Measurements from ENCODE around the gene SULT4A1. TPM values are rescaled to one million over a fixed set of nuclear protein-coding genes. Genes with fewer than 3 reads are reported as not detected.

SULT4A1 gene
- total RNA-seq, 1 donor from 2014 or later = 6.6 TPM

DNA sequence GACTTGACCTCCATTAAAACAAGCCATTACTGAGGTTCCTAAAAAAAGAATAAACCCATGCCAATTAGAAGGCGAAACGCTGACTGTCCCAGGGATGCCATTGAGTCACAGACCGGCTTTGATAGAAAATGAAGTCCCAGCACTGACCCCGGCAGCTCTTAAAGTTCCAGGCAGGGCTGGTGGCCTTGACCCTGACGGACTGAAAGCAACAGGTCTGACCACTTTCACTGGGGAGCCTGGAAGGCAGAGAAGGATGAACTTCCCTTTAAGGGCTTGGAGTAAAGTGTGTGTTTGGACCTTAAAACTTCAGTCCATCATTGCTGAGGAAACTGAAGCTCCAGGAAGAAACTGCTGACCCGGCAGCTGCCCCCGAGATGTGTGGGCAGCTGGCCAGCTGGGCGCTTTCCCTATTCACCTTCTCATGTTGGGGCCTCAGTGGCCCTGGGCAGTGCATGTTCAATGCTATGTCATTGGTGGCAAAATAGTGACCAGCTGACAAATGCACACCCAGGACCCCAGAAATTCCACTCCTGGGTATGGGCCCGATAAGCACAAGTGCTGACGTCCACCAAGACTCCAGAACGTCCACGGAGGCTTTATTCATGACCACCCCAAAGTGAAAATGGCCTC is 31.3 kb downstream of the SULT4A1 start:
- no peak for TF ChIP-seq CTCF (IDR thresholded peaks at IDR 0.05; ENCODE audit: unreplicated experiment)
- Mint-ChIP-seq H3K4me1 (ENCODE audit: low read depth) (no peaks in the 10 kb centered on the region), H3K4me3 (ENCODE audit: low read depth) (no peak overlapping the region), H3K27me3 (no peaks in the 10 kb centered on the region), H3K9me3 (ENCODE audit: low read depth) (no peaks in the 10 kb centered on the region), H3K36me3 (ENCODE audit: insufficient read depth) (peaks cover 3% of the 10 kb centered on the region), H3K27ac (no peak overlapping the region)
- no peak for DNase-seq (ENCODE audit: low spot score, unreplicated experiment)

DNA sequence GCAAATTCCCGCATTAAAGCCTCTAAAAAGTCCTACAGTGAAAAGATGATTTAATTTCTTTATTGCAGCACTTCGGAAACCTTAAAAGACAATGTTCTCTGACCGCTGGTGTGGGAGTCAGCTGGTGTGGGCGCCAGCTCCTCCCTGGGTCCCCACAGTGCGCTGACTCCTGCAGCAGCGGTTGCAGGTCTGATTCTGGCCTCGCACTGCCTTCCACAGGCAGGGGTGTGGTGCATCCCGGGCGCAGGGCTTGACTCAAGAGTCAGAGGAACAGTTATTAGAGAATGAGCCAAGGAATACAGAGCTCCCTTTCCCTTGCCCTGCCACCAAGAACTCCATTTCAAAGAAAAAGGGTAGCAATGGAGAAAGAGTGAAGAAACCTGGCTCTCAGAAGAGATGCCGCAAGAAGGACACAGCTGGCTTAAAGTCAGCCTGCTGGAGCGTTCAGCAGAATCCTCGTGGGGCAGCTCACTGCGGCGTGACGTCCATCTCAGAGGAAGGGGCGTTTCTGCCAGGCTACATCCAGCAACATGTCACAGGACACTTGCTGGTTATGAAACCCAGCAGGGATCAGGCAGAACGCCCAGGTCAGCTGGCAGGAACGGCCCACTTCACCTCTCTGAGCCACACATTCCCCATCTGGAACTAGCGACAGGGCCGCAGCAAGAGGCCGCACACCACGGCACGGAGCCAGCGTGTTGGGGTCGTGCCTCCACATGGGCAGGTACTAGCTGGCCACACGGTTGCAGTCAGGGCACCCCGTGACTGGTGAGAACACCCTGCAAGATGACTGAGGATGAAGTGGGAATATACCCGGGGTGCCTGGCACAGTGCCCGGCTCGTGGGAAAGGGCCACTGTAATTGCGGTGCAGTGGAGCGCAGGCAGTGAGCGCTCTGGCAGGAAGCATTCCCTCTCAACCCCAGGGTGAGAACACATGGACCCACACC is 32.1 kb downstream of the SULT4A1 start:
- H3K27me3 Mint-ChIP-seq = no peaks in the 10 kb centered on the region
- no peaks in the 10 kb centered on the region for H3K9me3 Mint-ChIP-seq (ENCODE audit: low read depth)
- H3K36me3 Mint-ChIP-seq (ENCODE audit: insufficient read depth) = no peaks in the 10 kb centered on the region
- H3K4me1 Mint-ChIP-seq (ENCODE audit: low read depth) = no peaks in the 10 kb centered on the region
- no peak overlapping the region for H3K27ac Mint-ChIP-seq
- TF ChIP-seq CTCF (IDR thresholded peaks at IDR 0.05; ENCODE audit: unreplicated experiment) = no peak
- H3K4me3 Mint-ChIP-seq (ENCODE audit: low read depth) = no peak overlapping the region
- DNase-seq (ENCODE audit: low spot score, unreplicated experiment) = no peak

- DNase-seq (ENCODE audit: low spot score, unreplicated experiment) = no peak
- H3K27ac Mint-ChIP-seq = no peak overlapping the region
Observed at GRCh38 chr22:43828998-43829782, 33.1 kb downstream of the SULT4A1 start.

GRCh38 chr22:43828725-43828997 is 33.7 kb downstream of the SULT4A1 start:
- Mint-ChIP-seq H3K36me3 (ENCODE audit: insufficient read depth) (no peaks in the 10 kb centered on the region), H3K27ac (no peak overlapping the region), H3K4me1 (ENCODE audit: low read depth) (peaks cover 11% of the 10 kb centered on the region), H3K27me3 (no peaks in the 10 kb centered on the region), H3K4me3 (ENCODE audit: low read depth) (no peak overlapping the region), H3K9me3 (ENCODE audit: low read depth) (no peaks in the 10 kb centered on the region)
- TF ChIP-seq CTCF (IDR thresholded peaks at IDR 0.05; ENCODE audit: unreplicated experiment) = no peak
- DNase-seq (ENCODE audit: low spot score, unreplicated experiment) = no peak

More at GRCh38 chr22:43828998-43829782, 33.1 kb downstream of the SULT4A1 start:
- Mint-ChIP-seq H3K27me3 (no peaks in the 10 kb centered on the region), H3K36me3 (ENCODE audit: insufficient read depth) (no peaks in the 10 kb centered on the region), H3K9me3 (ENCODE audit: low read depth) (no peaks in the 10 kb centered on the region), H3K4me3 (ENCODE audit: low read depth) (no peak overlapping the region), H3K4me1 (ENCODE audit: low read depth) (peaks cover 6% of the 10 kb centered on the region)
- no peak for TF ChIP-seq CTCF (IDR thresholded peaks at IDR 0.05; ENCODE audit: unreplicated experiment)
